Smooth muscle cell (in vitro differentiated cells): ENCODE results near the gene ZNF423. TPM values are rescaled to one million over a fixed set of nuclear protein-coding genes. Genes with fewer than 3 reads are reported as not detected.

Experiments
- DNase-seq: peaks from one replicate; lab custom pipeline; 2025; ENCODE audit not compliant: unreplicated experiment; lab: John Stamatoyannopoulos, UW
- H2AFZ ChIP-seq: fragments of 200-600 bp; sonication (generic); 2 replicates; pipeline ENCODE4 v1.6.0; 2016; ENCODE audit warnings: antibody characterized with exemption, low read depth, mild to moderate bottlenecking
- H3F3A ChIP-seq: fragments of 200-600 bp; sonication (generic); 2 replicates; pipeline ENCODE4 v1.6.0; 2017; ENCODE audit warnings: antibody characterized with exemption, low read depth
- H3K27ac ChIP-seq: fragments of 200-600 bp; sonication (generic); 2 replicates; pipeline ENCODE4 v1.5.1; 2016; ENCODE audit warnings: low read depth, mild to moderate bottlenecking
- H3K27me3 ChIP-seq: fragments of 200-600 bp; sonication (generic); 2 replicates; pipeline ENCODE4 v1.6.1; 2016; ENCODE audit warnings: low read depth, mild to moderate bottlenecking
- H3K36me3 ChIP-seq: fragments of 200-600 bp; sonication (generic); 2 replicates; pipeline ENCODE4 v1.5.1; 2016; ENCODE audit warnings: low read depth
- H3K4me1 ChIP-seq: fragments of 200-600 bp; sonication (generic); 2 replicates; pipeline ENCODE4 v1.5.1; 2016; ENCODE audit warnings: low read depth
- H3K4me2 ChIP-seq: fragments of 200-600 bp; sonication (generic); 2 replicates; pipeline ENCODE4 v1.6.0; 2016; ENCODE audit warnings: mild to moderate bottlenecking
- H3K4me3 ChIP-seq: fragments of 200-600 bp; sonication (generic); 2 replicates; pipeline ENCODE4 v1.5.1; 2016; ENCODE audit warnings: mild to moderate bottlenecking
- H3K79me2 ChIP-seq: fragments of 200-600 bp; sonication (generic); 2 replicates; pipeline ENCODE4 v1.6.0; 2016; ENCODE audit warnings: low read depth, mild to moderate bottlenecking
- H3K9ac ChIP-seq: fragments of 200-600 bp; sonication (generic); 2 replicates; pipeline ENCODE4 v1.6.0; 2016; ENCODE audit warnings: low read depth
- H3K9me3 ChIP-seq: fragments of 200-600 bp; sonication (generic); replicated peaks from 2 replicates; pipeline ENCODE4 v1.5.1; 2016; ENCODE audit warnings: low read depth
- H4K20me1 ChIP-seq: fragments of 200-600 bp; sonication (generic); 2 replicates; pipeline ENCODE4 v1.6.0; 2016; ENCODE audit warnings: low read depth
- CTCF ChIP-seq: fragments of 200-600 bp; sonication (generic); IDR thresholded peaks from 2 replicates; pipeline ENCODE4 v1.5.1; 2017; ENCODE audit warnings: borderline replicate concordance, mild to moderate bottlenecking, antibody characterized with exemption; ENCODE audit not compliant: insufficient read depth, poor library complexity, severe bottlenecking
- WGBS: methylation state at CpG from one replicate; pipeline ENCODE4 v1.1.7; 2016; ENCODE audit warnings: low lambda C conversion rate; 5-methylcytosine and 5-hydroxymethylcytosine counted together
- polyA plus RNA-seq: library from polyadenylated mRNA; unstranded; fragments of >200 nt; fragmentation: Nextera tagmentation; extraction: Ambion mirVana; gene quantifications from 2 replicates; pipeline ENCODE4 v1.2.1, GENCODE V29; 2016
- total RNA-seq: library from RNA; depleted of rRNA; stranded (reverse); fragments of >200 nt; gene quantifications from 2 replicates; pipeline ENCODE4 v1.2.3, GENCODE V29; 2014

ZNF423 gene
- total and polyA plus RNA-seq, 2 experiments from 2014 or later, result 6.9 to 7.0 TPM

DNA sequence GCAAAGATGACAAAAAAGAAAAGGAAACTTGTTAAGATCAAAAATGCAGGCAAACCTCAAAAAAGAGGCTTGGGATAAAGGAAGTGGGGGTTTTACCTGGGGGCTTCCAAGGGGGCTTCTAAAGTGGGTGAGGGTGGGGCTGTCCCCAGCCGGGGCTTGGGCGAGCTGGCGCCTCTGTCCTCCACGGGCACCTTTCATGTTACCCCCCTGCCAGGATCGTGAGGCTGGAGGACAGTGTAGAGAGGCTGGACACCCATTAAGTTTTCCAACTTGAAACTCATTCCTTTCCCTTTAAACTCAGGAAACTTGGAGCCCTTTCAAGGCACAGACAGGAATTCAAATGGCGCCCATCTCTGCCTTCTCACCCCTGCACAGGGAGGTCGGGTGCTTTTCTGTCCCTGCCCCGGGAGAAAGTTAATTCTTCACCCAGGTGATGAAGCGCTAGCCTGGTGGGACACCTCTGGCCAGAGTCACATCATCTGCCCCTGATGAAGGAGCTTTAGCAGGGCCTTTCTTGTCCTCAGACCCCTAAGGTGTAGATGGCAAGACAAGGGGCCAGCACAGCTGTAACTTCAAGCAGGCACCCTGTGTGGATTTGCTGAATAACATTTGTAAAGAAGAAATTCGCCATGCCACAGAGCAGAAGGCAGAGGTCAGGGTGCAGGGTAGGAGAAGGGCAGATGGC lies 395.0 kb downstream of the ZNF423 start:
- Histone ChIP-seq H3K4me2 (no peak overlapping the region), H3F3A (no peaks in the 10 kb centered on the region), H3K36me3 (no peaks in the 10 kb centered on the region), H3K9ac (no peak overlapping the region), H3K79me2 (no peaks in the 10 kb centered on the region), H3K4me1 (peaks cover 4% of the 10 kb centered on the region), H3K9me3 (no peaks in the 10 kb centered on the region), H4K20me1 (no peaks in the 10 kb centered on the region), H3K27me3 (peaks cover 47% of the 10 kb centered on the region), H2AFZ (no peak overlapping the region), H3K4me3 (no peak overlapping the region), H3K27ac (no peak overlapping the region)
- no peak for TF ChIP-seq CTCF
- DNase-seq, result no peak
- 87% methylated on average over 10 of the region's 10 CpGs for WGBS

DNA sequence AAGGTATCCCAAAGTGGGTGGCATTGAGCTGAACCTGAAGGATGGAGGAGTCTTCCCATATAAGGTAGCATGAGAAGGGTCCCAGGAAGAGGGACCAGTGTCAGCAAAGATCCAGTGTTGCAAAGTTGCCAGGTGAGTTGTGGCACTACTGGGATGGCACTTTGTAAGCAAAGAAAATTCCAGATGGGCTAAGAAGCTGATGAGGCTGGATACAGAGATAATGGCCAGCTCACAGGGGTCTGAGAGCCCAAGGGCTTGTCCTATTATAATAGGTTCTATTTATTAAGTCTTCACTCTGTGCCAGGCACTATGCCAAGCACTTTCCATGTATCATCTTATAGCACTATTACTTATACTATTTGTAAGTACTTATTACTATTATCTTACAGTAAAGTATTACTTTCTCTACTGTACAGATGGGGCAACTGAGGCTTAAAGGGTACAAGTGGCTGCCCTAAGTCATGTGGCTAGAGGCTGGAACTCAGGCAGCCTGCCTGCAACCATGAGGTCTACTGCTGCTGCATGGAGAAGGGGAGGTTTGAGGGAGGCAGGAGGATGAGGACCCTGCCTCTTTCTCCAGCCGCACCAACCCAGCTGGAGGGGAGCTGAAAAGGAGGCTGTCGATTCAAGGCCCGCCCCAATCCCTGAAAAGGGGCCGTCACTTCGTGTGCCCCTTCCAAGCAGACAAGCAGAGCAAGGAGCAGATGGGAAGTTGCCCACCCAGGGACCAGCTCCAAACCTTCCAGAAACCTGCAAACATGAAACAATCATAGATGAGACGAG lies 395.8 kb downstream of the ZNF423 start:
- Histone ChIP-seq H3K9me3 (no peaks in the 10 kb centered on the region), H3K79me2 (no peaks in the 10 kb centered on the region), H2AFZ (no peak overlapping the region), H3K27me3 (peaks cover 39% of the 10 kb centered on the region), H3F3A (no peaks in the 10 kb centered on the region), H4K20me1 (no peaks in the 10 kb centered on the region), H3K36me3 (no peaks in the 10 kb centered on the region), H3K4me3 (no peak overlapping the region), H3K27ac (no peak overlapping the region), H3K9ac (no peak overlapping the region), H3K4me2 (no peak overlapping the region), H3K4me1 (peaks cover 4% of the 10 kb centered on the region)
- no peak for DNase-seq
- WGBS, result 86% methylated on average over 6 of the region's 6 CpGs
- TF ChIP-seq CTCF, result no peak

GRCh38 chr16:49458656-49459445 lies 397.1 kb downstream of the ZNF423 start:
- no peaks in the 10 kb centered on the region for H4K20me1 ChIP-seq
- H3K4me2 ChIP-seq, result no peak overlapping the region
- no peak overlapping the region for H2AFZ ChIP-seq
- no peak overlapping the region for H3K4me3 ChIP-seq
- H3K4me1 ChIP-seq, result peaks cover 4% of the 10 kb centered on the region
- no peak for TF ChIP-seq CTCF
- H3K79me2 ChIP-seq, result no peaks in the 10 kb centered on the region
- H3K27me3 ChIP-seq, result peaks cover 26% of the 10 kb centered on the region
- 89% methylated on average over 5 of the region's 5 CpGs for WGBS
- H3K9ac ChIP-seq, result no peak overlapping the region
- no peaks in the 10 kb centered on the region for H3K36me3 ChIP-seq
- DNase-seq, result no peak
- no peaks in the 10 kb centered on the region for H3F3A ChIP-seq
- H3K9me3 ChIP-seq, result no peaks in the 10 kb centered on the region
- H3K27ac ChIP-seq, result no peak overlapping the region
